ENCODE data around the gene POLQ. TPM values are rescaled to one million over a fixed set of nuclear protein-coding genes. Genes with fewer than 3 reads are reported as not detected.

The POLQ gene
- polyA plus RNA-seq, 2 donors: 2.1 to 3.2 TPM

- Histone ChIP-seq H3K27me3 (ENCODE audit: control insufficient read depth in 1 of 2, insufficient read depth in 2 of 2, low read length in 2 of 2) (no peaks in the 10 kb centered on the region), H3K4me3 (ENCODE audit: low read depth in 1 of 2, low read length in 2 of 2) (no peak overlapping the region), H3K4me1 (ENCODE audit: control insufficient read depth in 2 of 2, insufficient read depth in 2 of 2, low read length in 1 of 2) (no peaks in the 10 kb centered on the region), H3K36me3 (ENCODE audit: control insufficient read depth in 2 of 2, insufficient read depth in 2 of 2, low read length in 1 of 2) (no peaks in the 10 kb centered on the region), H3K27ac (ENCODE audit: low read depth in 2 of 2, low read length in 1 of 2) (no peak overlapping the region), H3K9me3 (ENCODE audit: control insufficient read depth in 2 of 2, insufficient read depth in 1 of 2, low read depth in 1 of 2, low read length in 1 of 2) (peaks cover 0 to 3% of the 10 kb centered on the region in 2 donors)
Measured at GRCh38 chr3:121515862-121516261, 29.9 kb downstream of the POLQ start.

DNA sequence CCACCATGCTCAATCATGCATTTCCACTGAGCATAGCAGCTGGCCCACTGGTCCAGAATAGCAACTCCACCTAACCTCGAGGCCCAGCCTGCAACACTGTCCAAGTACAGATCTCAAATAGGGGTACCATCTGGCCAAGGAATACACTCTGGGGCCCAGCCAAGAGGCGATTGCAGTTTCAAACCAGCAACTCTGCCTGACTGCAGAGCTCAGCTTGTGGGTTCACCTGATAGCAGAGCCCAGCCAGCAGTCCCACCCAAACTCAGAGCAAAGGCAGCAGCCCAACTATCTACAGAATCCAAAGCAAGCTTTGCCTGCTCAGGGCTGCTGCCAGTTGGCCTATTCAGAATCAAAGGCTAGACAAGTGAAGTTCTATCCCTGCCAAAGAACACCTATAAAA lies 30.5 kb downstream of the POLQ start:
- WGBS, 2 donors: 48 to 67% methylated on average over 2 of the region's 2 CpGs
- Histone ChIP-seq H3K9me3 (ENCODE audit: control insufficient read depth in 2 of 2, insufficient read depth in 1 of 2, low read depth in 1 of 2, low read length in 1 of 2) (peaks cover 0 to 3% of the 10 kb centered on the region in 2 donors), H3K27ac (ENCODE audit: low read depth in 2 of 2, low read length in 1 of 2) (no peak overlapping the region), H3K4me1 (ENCODE audit: control insufficient read depth in 2 of 2, insufficient read depth in 2 of 2, low read length in 1 of 2) (no peaks in the 10 kb centered on the region), H3K27me3 (ENCODE audit: control insufficient read depth in 1 of 2, insufficient read depth in 2 of 2, low read length in 2 of 2) (no peaks in the 10 kb centered on the region), H3K4me3 (ENCODE audit: low read depth in 1 of 2, low read length in 2 of 2) (no peak overlapping the region), H3K36me3 (ENCODE audit: control insufficient read depth in 2 of 2, insufficient read depth in 2 of 2, low read length in 1 of 2) (no peaks in the 10 kb centered on the region)

DNA sequence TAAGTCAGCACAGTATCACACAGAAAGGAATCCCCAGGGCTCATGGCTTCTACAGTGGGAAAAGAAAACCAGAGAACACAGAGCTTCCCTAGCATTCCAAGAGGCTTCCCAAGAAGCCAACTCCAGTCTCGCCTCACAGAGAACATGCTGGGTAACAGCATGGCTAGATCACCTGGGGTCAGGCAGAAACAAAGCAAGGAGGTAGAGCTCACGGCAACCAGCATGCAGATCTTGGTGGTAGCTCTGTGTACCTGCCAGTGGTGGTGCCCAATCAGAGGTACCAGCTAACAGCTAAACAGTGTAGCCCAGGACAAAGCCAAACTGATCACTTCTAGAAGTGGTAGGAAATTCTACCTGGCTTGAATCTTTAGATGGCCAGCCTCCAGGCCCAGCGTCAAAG lies 31.3 kb downstream of the POLQ start:
- Histone ChIP-seq H3K27me3 (ENCODE audit: control insufficient read depth in 1 of 2, insufficient read depth in 2 of 2, low read length in 2 of 2) (no peaks in the 10 kb centered on the region), H3K9me3 (ENCODE audit: control insufficient read depth in 2 of 2, insufficient read depth in 1 of 2, low read depth in 1 of 2, low read length in 1 of 2) (peaks cover 0 to 3% of the 10 kb centered on the region in 2 donors), H3K27ac (ENCODE audit: low read depth in 2 of 2, low read length in 1 of 2) (no peak overlapping the region), H3K4me3 (ENCODE audit: low read depth in 1 of 2, low read length in 2 of 2) (no peak overlapping the region), H3K4me1 (ENCODE audit: control insufficient read depth in 2 of 2, insufficient read depth in 2 of 2, low read length in 1 of 2) (no peaks in the 10 kb centered on the region), H3K36me3 (ENCODE audit: control insufficient read depth in 2 of 2, insufficient read depth in 2 of 2, low read length in 1 of 2) (no peaks in the 10 kb centered on the region)
- WGBS, 2 donors: 97 to 99% methylated on average over 3 of the region's 3 CpGs

GRCh38 chr3:121508389-121508788 lies 37.4 kb downstream of the POLQ start:
- Histone ChIP-seq H3K4me3 (ENCODE audit: low read depth in 1 of 2, low read length in 2 of 2) (no peak overlapping the region), H3K36me3 (ENCODE audit: control insufficient read depth in 2 of 2, insufficient read depth in 2 of 2, low read length in 1 of 2) (no peaks in the 10 kb centered on the region), H3K27me3 (ENCODE audit: control insufficient read depth in 1 of 2, insufficient read depth in 2 of 2, low read length in 2 of 2) (no peaks in the 10 kb centered on the region), H3K9me3 (ENCODE audit: control insufficient read depth in 2 of 2, insufficient read depth in 1 of 2, low read depth in 1 of 2, low read length in 1 of 2) (no peaks in the 10 kb centered on the region), H3K27ac (ENCODE audit: low read depth in 2 of 2, low read length in 1 of 2) (no peak overlapping the region), H3K4me1 (ENCODE audit: control insufficient read depth in 2 of 2, insufficient read depth in 2 of 2, low read length in 1 of 2) (no peaks in the 10 kb centered on the region)
- 69 to 86% methylated on average over 4 of the region's 4 CpGs for WGBS, 2 donors

- H3K4me1 ChIP-seq (ENCODE audit: control insufficient read depth in 2 of 2, insufficient read depth in 2 of 2, low read length in 1 of 2): no peaks in the 10 kb centered on the region
- no peaks in the 10 kb centered on the region for H3K36me3 ChIP-seq (ENCODE audit: control insufficient read depth in 2 of 2, insufficient read depth in 2 of 2, low read length in 1 of 2)
- no peak overlapping the region for H3K4me3 ChIP-seq (ENCODE audit: low read depth in 1 of 2, low read length in 2 of 2)
- H3K27ac ChIP-seq (ENCODE audit: low read depth in 2 of 2, low read length in 1 of 2): peak overlapping the region; percentile 47 to 79
- H3K9me3 ChIP-seq (ENCODE audit: control insufficient read depth in 2 of 2, insufficient read depth in 1 of 2, low read depth in 1 of 2, low read length in 1 of 2): no peaks in the 10 kb centered on the region
- no peaks in the 10 kb centered on the region for H3K27me3 ChIP-seq (ENCODE audit: control insufficient read depth in 1 of 2, insufficient read depth in 2 of 2, low read length in 2 of 2)
Measured at GRCh38 chr3:121505256-121505655, 40.5 kb downstream of the POLQ start.

GRCh38 chr3:121504618-121505017 lies 41.2 kb downstream of the POLQ start:
- Histone ChIP-seq H3K4me3 (ENCODE audit: low read depth in 1 of 2, low read length in 2 of 2) (no peak overlapping the region), H3K27me3 (ENCODE audit: control insufficient read depth in 1 of 2, insufficient read depth in 2 of 2, low read length in 2 of 2) (no peaks in the 10 kb centered on the region), H3K27ac (ENCODE audit: low read depth in 2 of 2, low read length in 1 of 2) (peak overlapping the region; percentile 47 to 79), H3K9me3 (ENCODE audit: control insufficient read depth in 2 of 2, insufficient read depth in 1 of 2, low read depth in 1 of 2, low read length in 1 of 2) (no peaks in the 10 kb centered on the region), H3K4me1 (ENCODE audit: control insufficient read depth in 2 of 2, insufficient read depth in 2 of 2, low read length in 1 of 2) (no peaks in the 10 kb centered on the region), H3K36me3 (ENCODE audit: control insufficient read depth in 2 of 2, insufficient read depth in 2 of 2, low read length in 1 of 2) (no peaks in the 10 kb centered on the region)
- WGBS, 2 donors: 94 to 99% methylated on average over 2 of the region's 2 CpGs

GRCh38 chr3:121496786-121497185 lies 49.0 kb downstream of the POLQ start:
- Histone ChIP-seq H3K9me3 (ENCODE audit: control insufficient read depth in 2 of 2, insufficient read depth in 1 of 2, low read depth in 1 of 2, low read length in 1 of 2) (no peaks in the 10 kb centered on the region), H3K27ac (ENCODE audit: low read depth in 2 of 2, low read length in 1 of 2) (peak overlapping the region in 1 of 2 donors; percentile 78), H3K27me3 (ENCODE audit: control insufficient read depth in 1 of 2, insufficient read depth in 2 of 2, low read length in 2 of 2) (no peaks in the 10 kb centered on the region), H3K36me3 (ENCODE audit: control insufficient read depth in 2 of 2, insufficient read depth in 2 of 2, low read length in 1 of 2) (no peaks in the 10 kb centered on the region), H3K4me1 (ENCODE audit: control insufficient read depth in 2 of 2, insufficient read depth in 2 of 2, low read length in 1 of 2) (no peaks in the 10 kb centered on the region), H3K4me3 (ENCODE audit: low read depth in 1 of 2, low read length in 2 of 2) (no peak overlapping the region)
- WGBS, 2 donors: 51 to 70% methylated on average over 4 of the region's 4 CpGs

- Histone ChIP-seq H3K36me3 (ENCODE audit: control insufficient read depth in 2 of 2, insufficient read depth in 2 of 2, low read length in 1 of 2) (no peaks in the 10 kb centered on the region), H3K4me3 (ENCODE audit: low read depth in 1 of 2, low read length in 2 of 2) (no peak overlapping the region), H3K27me3 (ENCODE audit: control insufficient read depth in 1 of 2, insufficient read depth in 2 of 2, low read length in 2 of 2) (no peaks in the 10 kb centered on the region), H3K9me3 (ENCODE audit: control insufficient read depth in 2 of 2, insufficient read depth in 1 of 2, low read depth in 1 of 2, low read length in 1 of 2) (no peaks in the 10 kb centered on the region), H3K27ac (ENCODE audit: low read depth in 2 of 2, low read length in 1 of 2) (no peak overlapping the region), H3K4me1 (ENCODE audit: control insufficient read depth in 2 of 2, insufficient read depth in 2 of 2, low read length in 1 of 2) (no peaks in the 10 kb centered on the region)
- 91 to 95% methylated on average over 5 of the region's 5 CpGs for WGBS, 2 donors
Measured at GRCh38 chr3:121493431-121493830, 52.4 kb downstream of the POLQ start.

- no peak overlapping the region for H3K4me3 ChIP-seq (ENCODE audit: low read depth in 1 of 2, low read length in 2 of 2)
- 96 to 97% methylated on average over 7 of the region's 7 CpGs for WGBS, 2 donors
Measured at GRCh38 chr3:121491683-121492320, 54.0 kb downstream of the POLQ start.

GRCh38 chr3:121490161-121490560 lies 55.6 kb downstream of the POLQ start:
- no peak overlapping the region for H3K27ac ChIP-seq (ENCODE audit: low read depth in 2 of 2, low read length in 1 of 2)
- no peaks in the 10 kb centered on the region for H3K36me3 ChIP-seq (ENCODE audit: control insufficient read depth in 2 of 2, insufficient read depth in 2 of 2, low read length in 1 of 2)
- WGBS, 2 donors: 86 to 94% methylated on average over 6 of the region's 6 CpGs
- H3K4me3 ChIP-seq (ENCODE audit: low read depth in 1 of 2, low read length in 2 of 2): no peak overlapping the region
- H3K27me3 ChIP-seq (ENCODE audit: control insufficient read depth in 1 of 2, insufficient read depth in 2 of 2, low read length in 2 of 2): no peaks in the 10 kb centered on the region
- H3K9me3 ChIP-seq (ENCODE audit: control insufficient read depth in 2 of 2, insufficient read depth in 1 of 2, low read depth in 1 of 2, low read length in 1 of 2): no peaks in the 10 kb centered on the region
- H3K4me1 ChIP-seq (ENCODE audit: control insufficient read depth in 2 of 2, insufficient read depth in 2 of 2, low read length in 1 of 2): no peaks in the 10 kb centered on the region

More at GRCh38 chr3:121491683-121492320, 54.0 kb downstream of the POLQ start:
- Histone ChIP-seq H3K27ac (ENCODE audit: low read depth in 2 of 2, low read length in 1 of 2) (no peak overlapping the region), H3K36me3 (ENCODE audit: control insufficient read depth in 2 of 2, insufficient read depth in 2 of 2, low read length in 1 of 2) (no peaks in the 10 kb centered on the region), H3K9me3 (ENCODE audit: control insufficient read depth in 2 of 2, insufficient read depth in 1 of 2, low read depth in 1 of 2, low read length in 1 of 2) (no peaks in the 10 kb centered on the region), H3K27me3 (ENCODE audit: control insufficient read depth in 1 of 2, insufficient read depth in 2 of 2, low read length in 2 of 2) (no peaks in the 10 kb centered on the region), H3K4me1 (ENCODE audit: control insufficient read depth in 2 of 2, insufficient read depth in 2 of 2, low read length in 1 of 2) (no peaks in the 10 kb centered on the region)
